ENCODE results near the gene POM121. TPM values are rescaled to one million over a fixed set of nuclear protein-coding genes. Genes with fewer than 3 reads are reported as not detected.
"Not testable (repeated sequence)": the region's sequence is repeated elsewhere in the genome, so short reads cannot be mapped to it uniquely, and the experiment has no call there.

POM121 gene
- total RNA-seq, 1 experiment from 2014 or later: 9.8 TPM

GRCh38 chr7:72997447-72997846, 72.6 kb downstream of the POM121 start:
- DNase-seq (ENCODE audit: low read depth): not testable (repeated sequence)

GRCh38 chr7:72997887-72998468, 73.1 kb downstream of the POM121 start:
- DNase-seq (ENCODE audit: low read depth): not testable (repeated sequence)

Other genes starting within 250 kb of the POM121 start
- 0.89 and 1.4 TPM in 2 replicates for gene TYW1B, start 96.9 kb upstream of the POM121 start, total RNA-seq (2014; rRNA removed; shearing (Covaris generic))
- gene TRIM74, start 44.4 kb downstream of the POM121 start, total RNA-seq (2014; rRNA removed; shearing (Covaris generic)): not detected in 2 replicates
- not detected in 2 replicates for gene SPDYE8, start 104.7 kb downstream of the POM121 start, total RNA-seq (2014; rRNA removed; shearing (Covaris generic))
- gene SPDYE11, start 132.8 kb downstream of the POM121 start, total RNA-seq (2014; rRNA removed; shearing (Covaris generic)): not detected in 2 replicates
- gene SPDYE9, start 160.9 kb downstream of the POM121 start, total RNA-seq (2014; rRNA removed; shearing (Covaris generic)): not detected in 2 replicates

Data from M059J (cell line).